ENCODE measurements around the gene HMCES.

The HMCES gene

GRCh38 chr3:129349791-129350190 is 71.1 kb downstream of the HMCES start:
- no peak for DNase-seq

DNA sequence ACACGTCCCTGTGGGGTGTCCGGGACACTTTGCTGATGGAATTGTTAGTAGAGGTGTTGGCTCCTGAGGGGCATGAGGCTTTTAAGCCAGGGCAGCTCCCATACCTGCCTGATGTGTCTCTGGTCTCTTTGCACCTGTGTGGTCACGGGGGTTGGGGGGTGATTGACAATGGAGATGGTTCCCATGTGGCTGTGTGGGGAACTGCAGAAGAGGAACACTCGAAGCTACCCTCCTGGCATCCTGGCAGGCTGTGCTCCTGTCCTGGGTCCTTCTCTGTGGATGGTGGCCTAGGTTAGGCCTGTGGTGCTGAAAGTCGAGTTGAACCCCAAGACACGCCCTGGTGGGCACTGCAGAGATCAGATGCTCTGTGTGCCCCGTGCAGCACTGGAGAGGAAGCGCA is 73.4 kb downstream of the HMCES start:
- no peak for DNase-seq

DNA sequence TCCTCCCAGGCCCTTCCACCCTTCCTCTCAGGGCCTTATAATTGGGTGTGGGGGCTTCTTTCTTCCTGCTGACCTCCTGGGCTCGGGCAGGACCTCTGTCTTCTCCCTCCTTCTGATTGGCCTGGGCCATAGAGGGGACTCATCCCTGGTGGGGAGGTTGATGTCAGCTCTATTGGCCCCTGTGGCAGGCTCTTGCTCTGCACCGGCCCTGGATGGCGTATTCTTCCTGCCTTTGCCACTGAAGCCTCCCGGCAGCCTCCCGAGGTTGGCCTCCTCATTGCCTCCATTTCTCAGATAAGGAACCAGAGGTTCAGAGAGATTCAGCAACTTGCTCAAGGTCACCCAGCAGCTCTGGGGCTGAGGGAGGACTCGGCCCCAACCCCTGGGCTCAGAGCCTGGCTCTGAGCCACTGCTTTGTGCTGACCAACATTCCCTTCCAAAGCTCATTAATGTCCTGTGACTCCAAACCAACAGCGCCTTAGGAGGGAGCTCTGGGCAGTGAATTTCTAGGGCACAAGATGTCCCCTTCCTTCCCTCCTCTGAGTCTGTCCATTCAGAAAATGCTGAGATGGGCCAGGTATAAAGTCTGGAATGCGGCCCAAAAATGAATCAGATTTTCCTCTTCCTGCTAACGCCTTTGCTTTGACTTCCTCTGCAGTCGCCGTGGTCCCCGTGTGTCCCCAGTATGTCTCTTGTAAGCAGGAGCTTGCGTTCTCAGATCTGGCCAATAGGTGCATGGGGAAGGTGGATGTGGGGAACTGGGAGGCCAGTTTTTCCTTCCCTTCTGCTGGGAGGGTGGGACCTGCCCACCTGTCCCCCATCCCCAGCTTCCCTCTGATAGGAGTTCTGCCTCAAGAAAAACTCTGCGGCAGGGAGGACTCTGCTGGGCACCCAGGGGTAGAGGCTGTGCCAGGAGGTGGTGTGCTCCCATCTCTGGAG is 74.2 kb downstream of the HMCES start:
- no peak for DNase-seq

DNA sequence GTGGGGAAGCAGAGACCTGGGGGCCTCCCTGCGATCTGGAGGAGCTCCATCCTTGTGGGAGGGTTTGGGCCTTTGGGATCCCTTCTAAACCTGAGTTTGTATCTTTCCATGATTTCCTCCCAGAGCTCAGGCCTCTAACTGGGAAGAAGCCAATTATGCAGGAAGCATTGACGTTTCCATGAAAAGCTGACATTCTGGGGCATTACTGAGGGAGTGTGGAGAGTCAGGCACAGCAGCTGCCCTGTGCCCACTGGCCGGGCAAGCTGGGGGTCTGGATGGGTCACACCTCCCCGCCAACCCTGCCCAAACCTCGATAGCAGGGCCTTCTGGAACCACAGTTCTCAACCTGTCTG is 74.9 kb downstream of the HMCES start:
- no peak for DNase-seq

All from SHP77 treated with DMSO at 0.1 percent for 48 hours (cell line).